ENCODE measurements around the gene NAV1. TPM values are rescaled to one million over a fixed set of nuclear protein-coding genes. Genes with fewer than 3 reads are reported as not detected.
A peak's percentile ranks its signal among the peaks of the same experiment; 100 is the strongest.

NAV1 gene
- total and polyA plus RNA-seq, 2 experiments from 2014 or later = 22.7 to 37.4 TPM

- Mint-ChIP-seq H3K9me3 (no peaks in the 10 kb centered on the region), H3K4me3 (no peak overlapping the region), H3K27me3 (ENCODE audit: insufficient read depth, low read depth, poor library complexity) (peaks cover 5% of the 10 kb centered on the region), H3K36me3 (ENCODE audit: low read depth) (no peaks in the 10 kb centered on the region), H3K27ac (no peak overlapping the region), H3K4me1 (peaks cover 21% of the 10 kb centered on the region)
- no peaks in the 10 kb centered on the region for H3K4me1 ChIP-seq (ENCODE audit: insufficient read depth)
- no peak overlapping the region for H2AFZ ChIP-seq
- ATAC-seq (peak; percentile 40), DNase-seq (ENCODE audit: low spot score) (no peak)
- TF ChIP-seq REST (IDR thresholded peaks at IDR 0.05; ENCODE audit: unreplicated experiment) = no peak
- TF ChIP-seq POLR2AphosphoS5 (IDR thresholded peaks at IDR 0.05; ENCODE audit: low read depth) = no peak
- TF ChIP-seq ZNF462 (CRISPR knock-in tag; IDR thresholded peaks at IDR 0.05) = no peak
- no peak for TF ChIP-seq ETS1 (IDR thresholded peaks at IDR 0.05)
- TF ChIP-seq STAT1 (IDR thresholded peaks at IDR 0.05; ENCODE audit: unreplicated experiment) = no peak
- TF ChIP-seq EZH2 (IDR thresholded peaks at IDR 0.05; ENCODE audit: low read depth, unreplicated experiment) = no peak
- no peak for TF ChIP-seq ZNF114 (CRISPR knock-in tag; IDR thresholded peaks at IDR 0.05)
- no peak for TF ChIP-seq ZNF331 (CRISPR knock-in tag; IDR thresholded peaks at IDR 0.05; ENCODE audit: low read depth)
- no peak for TF ChIP-seq EZH2phosphoT487 (IDR thresholded peaks at IDR 0.05; ENCODE audit: unreplicated experiment)
- no peak for TF ChIP-seq JUNB (IDR thresholded peaks at IDR 0.05; ENCODE audit: unreplicated experiment)
- TF ChIP-seq CREB1 (CRISPR knock-in tag; IDR thresholded peaks at IDR 0.05; ENCODE audit: low read depth) = no peak
- no peaks in the 10 kb centered on the region for H3K79me2 ChIP-seq (replicated peaks; ENCODE audit: insufficient read depth)
- H3K27me3 ChIP-seq (ENCODE audit: insufficient read depth) = no peaks in the 10 kb centered on the region
- H3K27ac ChIP-seq (ENCODE audit: low read depth) = no peak overlapping the region
- no peaks in the 10 kb centered on the region for H3K36me3 ChIP-seq (ENCODE audit: insufficient read depth)
- no peak overlapping the region for H3K4me2 ChIP-seq
- H3K9me2 ChIP-seq (ENCODE audit: insufficient read depth) = no peaks in the 10 kb centered on the region
- no peaks in the 10 kb centered on the region for H3F3A ChIP-seq (replicated peaks; ENCODE audit: low read depth)
- H4K20me1 ChIP-seq (replicated peaks; ENCODE audit: insufficient read depth) = no peaks in the 10 kb centered on the region
- no peak overlapping the region for H3K4me3 ChIP-seq
Observed at GRCh38 chr1:201566933-201567801, 28.2 kb downstream of the NAV1 start.
